Measurements from ENCODE around the gene G3BP1. TPM values are rescaled to one million over a fixed set of nuclear protein-coding genes. Genes with fewer than 3 reads are reported as not detected.

G3BP1 gene
- total and polyA plus RNA-seq, 2 of the 13 experiments (the other 11 are each of a cell fraction or from before 2014, with no cell fraction given): 36.7 to 320 TPM

GRCh38 chr5:151771259-151772028 lies at the start of gene G3BP1 (continued):
- TF ChIP-seq PHB2 (IDR thresholded peaks at IDR 0.05; ENCODE audit: partially characterized antibody) (no peak), ZNF382 (CRISPR knock-in tag; IDR thresholded peaks at IDR 0.05; ENCODE audit: borderline replicate concordance) (no peak), DDIT3 (CRISPR knock-in tag; IDR thresholded peaks at IDR 0.05) (no peak), ZNF446 (CRISPR knock-in tag; IDR thresholded peaks at IDR 0.05) (no peak), MBD4 (IDR thresholded peaks at IDR 0.05; ENCODE audit: borderline replicate concordance, low read length) (no peak), ZNF678 (CRISPR knock-in tag; IDR thresholded peaks at IDR 0.05) (no peak), NFIC (IDR thresholded peaks at IDR 0.05; ENCODE audit: low read length) (no peak), ZNF782 (CRISPR knock-in tag; IDR thresholded peaks at IDR 0.05; ENCODE audit: borderline replicate concordance) (peak; percentile 22; the same call in 1 of the 2 replicates), RBAK (CRISPR knock-in tag; IDR thresholded peaks at IDR 0.05) (no peak), TERF1 (CRISPR knock-in tag; IDR thresholded peaks at IDR 0.05) (no peak), MXD1 (CRISPR knock-in tag; IDR thresholded peaks at IDR 0.05) (peak; percentile 55; the same call in 1 of the 2 replicates), EED (CRISPR knock-in tag; IDR thresholded peaks at IDR 0.05) (no peak), BRF2 (CRISPR knock-in tag; IDR thresholded peaks at IDR 0.05) (peak; percentile 20; the same call in 1 of the 2 replicates), NCOA5 (CRISPR knock-in tag; IDR thresholded peaks at IDR 0.05) (no peak), ZNF275 (CRISPR knock-in tag; IDR thresholded peaks at IDR 0.05; ENCODE audit: borderline replicate concordance) (peak; percentile 81; the same call in 1 of the 2 replicates), SAFB2 (CRISPR knock-in tag; IDR thresholded peaks at IDR 0.05; ENCODE audit: borderline replicate concordance, low read depth) (no peak; the same call in 1 of the 2 replicates), ZNF704 (CRISPR knock-in tag; IDR thresholded peaks at IDR 0.05; ENCODE audit: borderline replicate concordance) (no peak), ZNF737 (CRISPR knock-in tag; IDR thresholded peaks at IDR 0.05; ENCODE audit: borderline replicate concordance) (no peak), PRMT3 (CRISPR knock-in tag; IDR thresholded peaks at IDR 0.05; ENCODE audit: borderline replicate concordance, low read depth) (no peak), KLF9 (CRISPR knock-in tag; IDR thresholded peaks at IDR 0.05; ENCODE audit: low read depth) (peak; percentile 86), ZNF644 (CRISPR knock-in tag; IDR thresholded peaks at IDR 0.05; ENCODE audit: low read depth) (no peak), SOX6 (IDR thresholded peaks at IDR 0.05) (no peak), SOX6 (CRISPR knock-in tag; IDR thresholded peaks at IDR 0.05) (peak; percentile 76), IRX3 (CRISPR knock-in tag; IDR thresholded peaks at IDR 0.05; ENCODE audit: borderline replicate concordance, low read depth) (no peak), ZSCAN22 (CRISPR knock-in tag; IDR thresholded peaks at IDR 0.05) (no peak), KLF13 (CRISPR knock-in tag; IDR thresholded peaks at IDR 0.05) (no peak)

All from HepG2 (cell line).